ENCODE results near the gene NPNT.

NPNT gene

GRCh38 chr4:105887508-105887907 is 7.8 kb upstream of the NPNT start:
- H3K4me3 ChIP-seq (ENCODE audit: low read depth in 1 of 2, low read length in 2 of 2) = no peak overlapping the region
- H3K27me3 ChIP-seq (ENCODE audit: low read depth, low read length) = no peaks in the 10 kb centered on the region
- no peaks in the 10 kb centered on the region for H3K9me3 ChIP-seq (ENCODE audit: control insufficient read depth in 1 of 2, low read length in 2 of 2)
- H3K36me3 ChIP-seq (ENCODE audit: control insufficient read depth in 1 of 2, insufficient read depth in 2 of 2, low read length in 2 of 2) = no peaks in the 10 kb centered on the region
- H3K4me1 ChIP-seq (ENCODE audit: control insufficient read depth in 1 of 2, insufficient read depth in 2 of 2, low read length in 2 of 2) = no peaks in the 10 kb centered on the region
- no peak overlapping the region for H3K27ac ChIP-seq (ENCODE audit: low read length)

- H3K4me3 ChIP-seq (ENCODE audit: low read depth in 1 of 2, low read length in 2 of 2) = peak overlapping the region; percentile 53 to 70
- H3K36me3 ChIP-seq (ENCODE audit: control insufficient read depth in 1 of 2, insufficient read depth in 2 of 2, low read length in 2 of 2) = no peaks in the 10 kb centered on the region
- H3K27me3 ChIP-seq (ENCODE audit: low read depth, low read length) = peaks cover 8% of the 10 kb centered on the region
- H3K27ac ChIP-seq (ENCODE audit: low read length) = no peak overlapping the region
- H3K9me3 ChIP-seq (ENCODE audit: control insufficient read depth in 1 of 2, low read length in 2 of 2) = no peaks in the 10 kb centered on the region
- H3K4me1 ChIP-seq (ENCODE audit: control insufficient read depth in 1 of 2, insufficient read depth in 2 of 2, low read length in 2 of 2) = peaks cover 0 to 21% of the 10 kb centered on the region in 2 donors
Observed at GRCh38 chr4:105895583-105896460, 551 bp downstream of the NPNT start.

GRCh38 chr4:105896461-105896942 is 1.2 kb downstream of the NPNT start:
- no peaks in the 10 kb centered on the region for H3K9me3 ChIP-seq (ENCODE audit: control insufficient read depth in 1 of 2, low read length in 2 of 2)
- peaks cover 8% of the 10 kb centered on the region for H3K27me3 ChIP-seq (ENCODE audit: low read depth, low read length)
- no peak overlapping the region for H3K27ac ChIP-seq (ENCODE audit: low read length)
- H3K4me3 ChIP-seq (ENCODE audit: low read depth in 1 of 2, low read length in 2 of 2) = peak overlapping the region; percentile 53 to 70
- no peaks in the 10 kb centered on the region for H3K36me3 ChIP-seq (ENCODE audit: control insufficient read depth in 1 of 2, insufficient read depth in 2 of 2, low read length in 2 of 2)
- peaks cover 0 to 21% of the 10 kb centered on the region in 2 donors for H3K4me1 ChIP-seq (ENCODE audit: control insufficient read depth in 1 of 2, insufficient read depth in 2 of 2, low read length in 2 of 2)

- no peak overlapping the region for H3K27ac ChIP-seq (ENCODE audit: low read length)
- no peaks in the 10 kb centered on the region for H3K36me3 ChIP-seq (ENCODE audit: control insufficient read depth in 1 of 2, insufficient read depth in 2 of 2, low read length in 2 of 2)
- H3K27me3 ChIP-seq (ENCODE audit: low read depth, low read length) = peaks cover 8% of the 10 kb centered on the region
- no peaks in the 10 kb centered on the region for H3K9me3 ChIP-seq (ENCODE audit: control insufficient read depth in 1 of 2, low read length in 2 of 2)
- peak overlapping the region in 1 of 2 donors; percentile 53 for H3K4me3 ChIP-seq (ENCODE audit: low read depth in 1 of 2, low read length in 2 of 2)
- H3K4me1 ChIP-seq (ENCODE audit: control insufficient read depth in 1 of 2, insufficient read depth in 2 of 2, low read length in 2 of 2) = peaks cover 0 to 21% of the 10 kb centered on the region in 2 donors
Observed at GRCh38 chr4:105896984-105897775, 1.9 kb downstream of the NPNT start.

GRCh38 chr4:105900541-105900940 is 5.3 kb downstream of the NPNT start:
- Histone ChIP-seq H3K4me1 (ENCODE audit: control insufficient read depth in 1 of 2, insufficient read depth in 2 of 2, low read length in 2 of 2) (peaks cover 0 to 12% of the 10 kb centered on the region in 2 donors), H3K27me3 (ENCODE audit: low read depth, low read length) (peaks cover 8% of the 10 kb centered on the region), H3K9me3 (ENCODE audit: control insufficient read depth in 1 of 2, low read length in 2 of 2) (no peaks in the 10 kb centered on the region), H3K27ac (ENCODE audit: low read length) (no peak overlapping the region), H3K4me3 (ENCODE audit: low read depth in 1 of 2, low read length in 2 of 2) (no peak overlapping the region), H3K36me3 (ENCODE audit: control insufficient read depth in 1 of 2, insufficient read depth in 2 of 2, low read length in 2 of 2) (no peaks in the 10 kb centered on the region)

- no peaks in the 10 kb centered on the region for H3K4me1 ChIP-seq (ENCODE audit: control insufficient read depth in 1 of 2, insufficient read depth in 2 of 2, low read length in 2 of 2)
- no peaks in the 10 kb centered on the region for H3K27me3 ChIP-seq (ENCODE audit: low read depth, low read length)
- H3K9me3 ChIP-seq (ENCODE audit: control insufficient read depth in 1 of 2, low read length in 2 of 2) = no peaks in the 10 kb centered on the region
- no peak overlapping the region for H3K4me3 ChIP-seq (ENCODE audit: low read depth in 1 of 2, low read length in 2 of 2)
- H3K36me3 ChIP-seq (ENCODE audit: control insufficient read depth in 1 of 2, insufficient read depth in 2 of 2, low read length in 2 of 2) = no peaks in the 10 kb centered on the region
- H3K27ac ChIP-seq (ENCODE audit: low read length) = no peak overlapping the region
Observed at GRCh38 chr4:105902550-105903262, 7.4 kb downstream of the NPNT start.

GRCh38 chr4:105909787-105910281 is 14.6 kb downstream of the NPNT start:
- Histone ChIP-seq H3K27ac (ENCODE audit: low read length) (no peak overlapping the region), H3K9me3 (ENCODE audit: control insufficient read depth in 1 of 2, low read length in 2 of 2) (no peaks in the 10 kb centered on the region), H3K27me3 (ENCODE audit: low read depth, low read length) (no peaks in the 10 kb centered on the region), H3K4me1 (ENCODE audit: control insufficient read depth in 1 of 2, insufficient read depth in 2 of 2, low read length in 2 of 2) (no peaks in the 10 kb centered on the region), H3K36me3 (ENCODE audit: control insufficient read depth in 1 of 2, insufficient read depth in 2 of 2, low read length in 2 of 2) (no peaks in the 10 kb centered on the region), H3K4me3 (ENCODE audit: low read depth in 1 of 2, low read length in 2 of 2) (no peak overlapping the region)

GRCh38 chr4:105911426-105911825 is 16.2 kb downstream of the NPNT start:
- Histone ChIP-seq H3K9me3 (ENCODE audit: control insufficient read depth in 1 of 2, low read length in 2 of 2) (no peaks in the 10 kb centered on the region), H3K27ac (ENCODE audit: low read length) (no peak overlapping the region), H3K4me3 (ENCODE audit: low read depth in 1 of 2, low read length in 2 of 2) (no peak overlapping the region), H3K27me3 (ENCODE audit: low read depth, low read length) (no peaks in the 10 kb centered on the region), H3K4me1 (ENCODE audit: control insufficient read depth in 1 of 2, insufficient read depth in 2 of 2, low read length in 2 of 2) (no peaks in the 10 kb centered on the region), H3K36me3 (ENCODE audit: control insufficient read depth in 1 of 2, insufficient read depth in 2 of 2, low read length in 2 of 2) (no peaks in the 10 kb centered on the region)

- no peaks in the 10 kb centered on the region for H3K36me3 ChIP-seq (ENCODE audit: control insufficient read depth in 1 of 2, insufficient read depth in 2 of 2, low read length in 2 of 2)
- no peaks in the 10 kb centered on the region for H3K4me1 ChIP-seq (ENCODE audit: control insufficient read depth in 1 of 2, insufficient read depth in 2 of 2, low read length in 2 of 2)
- H3K27me3 ChIP-seq (ENCODE audit: low read depth, low read length) = no peaks in the 10 kb centered on the region
- no peak overlapping the region for H3K27ac ChIP-seq (ENCODE audit: low read length)
- no peak overlapping the region for H3K4me3 ChIP-seq (ENCODE audit: low read depth in 1 of 2, low read length in 2 of 2)
- no peaks in the 10 kb centered on the region for H3K9me3 ChIP-seq (ENCODE audit: control insufficient read depth in 1 of 2, low read length in 2 of 2)
Observed at GRCh38 chr4:105912633-105913032, 17.4 kb downstream of the NPNT start.

GRCh38 chr4:105917171-105917685 is 22.0 kb downstream of the NPNT start:
- Histone ChIP-seq H3K4me3 (ENCODE audit: low read depth in 1 of 2, low read length in 2 of 2) (no peak overlapping the region), H3K27ac (ENCODE audit: low read length) (no peak overlapping the region), H3K36me3 (ENCODE audit: control insufficient read depth in 1 of 2, insufficient read depth in 2 of 2, low read length in 2 of 2) (no peaks in the 10 kb centered on the region), H3K4me1 (ENCODE audit: control insufficient read depth in 1 of 2, insufficient read depth in 2 of 2, low read length in 2 of 2) (no peaks in the 10 kb centered on the region), H3K9me3 (ENCODE audit: control insufficient read depth in 1 of 2, low read length in 2 of 2) (no peaks in the 10 kb centered on the region), H3K27me3 (ENCODE audit: low read depth, low read length) (no peaks in the 10 kb centered on the region)

Data from muscle layer of duodenum (tissue), 2 donors.